ENCODE results near the gene MICA.

DNA sequence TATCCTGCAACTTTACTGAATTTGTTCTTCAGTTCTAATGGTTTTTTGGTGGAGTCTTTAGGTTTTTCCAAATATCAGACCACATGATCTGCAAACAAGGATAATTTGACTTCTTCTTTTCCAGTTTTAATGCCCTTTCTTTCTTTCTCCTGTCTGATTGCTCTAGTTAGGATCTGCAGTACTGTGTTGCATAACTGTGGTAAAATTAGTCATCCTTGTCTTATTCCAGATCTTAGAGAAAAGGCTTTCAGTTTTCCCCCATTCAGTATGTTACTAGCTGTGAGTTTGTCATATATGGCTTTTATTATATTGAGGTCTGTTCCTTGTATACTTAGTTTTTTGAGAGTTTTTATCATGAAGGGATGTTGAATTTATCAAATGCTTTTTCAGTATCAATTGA, 4.3 kb downstream of the MICA start:
- TF ChIP-seq, protein P1, sequence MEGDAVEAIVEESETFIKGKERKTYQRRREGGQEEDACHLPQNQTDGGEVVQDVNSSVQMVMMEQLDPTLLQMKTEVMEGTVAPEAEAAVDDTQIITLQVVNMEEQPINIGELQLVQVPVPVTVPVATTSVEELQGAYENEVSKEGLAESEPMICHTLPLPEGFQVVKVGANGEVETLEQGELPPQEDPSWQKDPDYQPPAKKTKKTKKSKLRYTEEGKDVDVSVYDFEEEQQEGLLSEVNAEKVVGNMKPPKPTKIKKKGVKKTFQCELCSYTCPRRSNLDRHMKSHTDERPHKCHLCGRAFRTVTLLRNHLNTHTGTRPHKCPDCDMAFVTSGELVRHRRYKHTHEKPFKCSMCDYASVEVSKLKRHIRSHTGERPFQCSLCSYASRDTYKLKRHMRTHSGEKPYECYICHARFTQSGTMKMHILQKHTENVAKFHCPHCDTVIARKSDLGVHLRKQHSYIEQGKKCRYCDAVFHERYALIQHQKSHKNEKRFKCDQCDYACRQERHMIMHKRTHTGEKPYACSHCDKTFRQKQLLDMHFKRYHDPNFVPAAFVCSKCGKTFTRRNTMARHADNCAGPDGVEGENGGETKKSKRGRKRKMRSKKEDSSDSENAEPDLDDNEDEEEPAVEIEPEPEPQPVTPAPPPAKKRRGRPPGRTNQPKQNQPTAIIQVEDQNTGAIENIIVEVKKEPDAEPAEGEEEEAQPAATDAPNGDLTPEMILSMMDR (IDR thresholded peaks at IDR 0.05; ENCODE audit: insufficient read depth, low read depth, low read length): no peak
- TF ChIP-seq EZH2 (IDR thresholded peaks at IDR 0.05; ENCODE audit: insufficient read depth, low read length): no peak

Measured in astrocyte (in vitro differentiated cells and primary cell).